D721Med (cell line): ENCODE results near the gene SARDH.

ENCODE experiments used
- DNase-seq: peaks from one replicate; pipeline ENCODE4 v3.0.0; 2011; ENCODE audit warnings: low spot score; ENCODE audit not compliant: insufficient read length
- FAIRE-seq: peaks from 2 replicates; lab custom pipeline; 2011; peaks lifted over from hg19 to GRCh38; lab: Jason Lieb, UNC
- TF ChIP-seq, protein P1 (sequence below): IDR thresholded peaks from 2 replicates; pipeline ENCODE4 v1.5.1; 2012; ENCODE audit warnings: mild to moderate bottlenecking, control low read depth; ENCODE audit not compliant: insufficient read depth; ENCODE audit errors: missing control alignments

Gene SARDH

GRCh38 chr9:133784731-133785561 is 46.8 kb upstream of the SARDH start:
- TF ChIP-seq, protein P1, sequence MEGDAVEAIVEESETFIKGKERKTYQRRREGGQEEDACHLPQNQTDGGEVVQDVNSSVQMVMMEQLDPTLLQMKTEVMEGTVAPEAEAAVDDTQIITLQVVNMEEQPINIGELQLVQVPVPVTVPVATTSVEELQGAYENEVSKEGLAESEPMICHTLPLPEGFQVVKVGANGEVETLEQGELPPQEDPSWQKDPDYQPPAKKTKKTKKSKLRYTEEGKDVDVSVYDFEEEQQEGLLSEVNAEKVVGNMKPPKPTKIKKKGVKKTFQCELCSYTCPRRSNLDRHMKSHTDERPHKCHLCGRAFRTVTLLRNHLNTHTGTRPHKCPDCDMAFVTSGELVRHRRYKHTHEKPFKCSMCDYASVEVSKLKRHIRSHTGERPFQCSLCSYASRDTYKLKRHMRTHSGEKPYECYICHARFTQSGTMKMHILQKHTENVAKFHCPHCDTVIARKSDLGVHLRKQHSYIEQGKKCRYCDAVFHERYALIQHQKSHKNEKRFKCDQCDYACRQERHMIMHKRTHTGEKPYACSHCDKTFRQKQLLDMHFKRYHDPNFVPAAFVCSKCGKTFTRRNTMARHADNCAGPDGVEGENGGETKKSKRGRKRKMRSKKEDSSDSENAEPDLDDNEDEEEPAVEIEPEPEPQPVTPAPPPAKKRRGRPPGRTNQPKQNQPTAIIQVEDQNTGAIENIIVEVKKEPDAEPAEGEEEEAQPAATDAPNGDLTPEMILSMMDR: no peak
- no peak for FAIRE-seq
- no peak for DNase-seq

DNA sequence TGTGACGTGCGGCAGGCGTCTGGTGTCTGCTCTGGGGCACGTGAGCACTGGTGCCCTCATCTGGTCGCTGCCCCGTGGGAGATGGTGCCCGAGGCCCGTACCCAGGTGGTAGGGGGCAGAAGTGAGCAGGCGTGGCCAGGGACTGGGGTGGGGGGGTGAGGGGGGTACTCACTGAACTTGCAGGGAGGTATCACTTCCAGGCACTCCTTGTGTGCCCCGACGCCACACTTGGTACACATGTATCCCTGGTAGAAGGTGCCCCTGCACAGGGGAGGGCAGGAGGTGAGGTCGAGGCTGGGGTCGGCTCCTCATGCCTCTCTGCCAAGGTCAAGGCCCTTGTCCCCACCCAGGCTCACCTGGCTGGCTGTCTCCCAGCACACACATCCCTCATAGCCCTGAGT is 45.2 kb upstream of the SARDH start:
- no peak for DNase-seq
- FAIRE-seq: no peak
- TF ChIP-seq, protein P1: no peak

DNA sequence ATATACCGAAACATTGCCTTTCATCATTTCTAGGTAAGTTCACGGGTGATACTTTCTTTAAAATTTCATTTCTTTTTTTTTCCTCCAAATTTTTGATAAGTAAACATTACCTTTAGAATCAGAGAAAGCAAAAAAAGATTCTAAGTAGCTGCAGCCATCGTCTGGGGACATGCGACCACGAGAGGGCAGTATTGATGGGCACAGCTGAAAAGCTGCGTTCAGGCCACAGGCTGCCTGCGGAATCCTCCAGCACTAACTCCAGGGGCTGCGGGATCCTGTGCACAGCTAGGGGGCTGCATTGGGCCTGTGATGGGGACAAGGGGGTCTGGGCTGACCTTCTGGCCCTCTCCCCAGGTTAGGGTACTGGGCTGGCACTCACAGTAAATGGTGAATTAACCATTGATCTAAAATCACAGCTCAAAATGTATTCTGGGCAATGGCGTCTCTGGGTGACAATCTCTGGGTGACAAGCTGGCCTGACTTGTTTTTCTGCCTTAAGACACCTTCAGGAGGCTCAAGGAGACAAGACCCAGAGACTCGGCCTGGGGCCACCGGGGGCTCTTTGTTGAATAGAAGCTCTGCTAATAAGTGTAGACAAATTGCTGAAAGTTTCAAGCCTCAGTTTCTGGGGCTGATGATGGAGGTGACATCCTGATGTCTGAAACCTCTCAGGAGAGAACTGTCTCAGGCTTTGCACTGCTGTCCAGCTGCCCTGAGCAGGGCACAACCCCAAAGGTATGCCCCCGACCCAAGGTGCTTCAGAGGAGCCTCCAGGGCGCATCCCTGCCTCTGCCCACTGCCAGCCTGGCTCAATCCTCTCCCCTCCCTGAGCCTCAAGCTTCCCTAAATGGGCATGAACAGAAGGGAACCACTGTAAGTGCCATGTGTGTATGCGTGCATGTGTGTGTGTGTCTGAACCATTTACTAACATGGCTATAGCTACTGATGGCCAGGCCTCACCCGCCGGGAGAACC is 44.3 kb upstream of the SARDH start:
- TF ChIP-seq, protein P1: peak; percentile 88
- peak; percentile 87 for DNase-seq
- no peak for FAIRE-seq

DNA sequence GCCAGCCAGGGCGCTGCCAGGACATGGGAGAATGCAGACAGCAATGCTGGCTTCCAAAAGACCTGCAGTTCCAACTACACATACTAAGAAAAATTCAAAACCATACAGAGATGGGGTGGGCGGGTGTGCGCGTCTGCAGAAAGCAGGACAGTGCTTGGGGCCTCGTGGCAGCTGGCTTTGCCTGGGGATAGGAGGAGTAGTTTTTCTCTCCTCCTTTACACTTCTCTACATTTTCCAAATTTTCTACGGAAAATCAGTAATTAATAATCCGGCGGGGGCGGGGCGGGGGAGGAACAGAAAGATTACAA is 43.6 kb upstream of the SARDH start:
- TF ChIP-seq, protein P1: no peak
- DNase-seq: no peak

GRCh38 chr9:133780962-133781827 is 43.0 kb upstream of the SARDH start:
- FAIRE-seq: no peak
- DNase-seq: no peak
- TF ChIP-seq, protein P1: no peak

More for the DNA sequence above, 43.6 kb upstream of the SARDH start:
- FAIRE-seq: no peak

- TF ChIP-seq, protein P1: no peak
- DNase-seq (no peak), FAIRE-seq (no peak)
Observed at GRCh38 chr9:133780404-133780945, 42.3 kb upstream of the SARDH start.
